Ovary (tissue), 3 donors: Measurements from ENCODE around the gene ZNF223.

Experiments used
- EP300 ChIP-seq: sonication (generic); formaldehyde crosslinking; IDR thresholded peaks from one replicate; pipeline ENCODE4 v1.6.1; 2017; ENCODE audit warnings: antibody characterized with exemption
- TF ChIP-seq, protein P1 (sequence below), 3 donors: fragments of 450-650 bp in 2 of 3; fragments of 200-600 bp in 1 of 3; IDR thresholded peaks; one replicate each; pipeline versions ENCODE4 v1.5.1 to v1.8.0; 2016 to 2022; ENCODE audit warnings: antibody characterized with exemption in 3 of 3, mild to moderate bottlenecking in 1 of 3
- donor health status: DM: no; HTN: no; CAD: no.

GRCh38 chr19:44092108-44092507 is 40.3 kb downstream of the ZNF223 start:
- TF ChIP-seq, protein P1, sequence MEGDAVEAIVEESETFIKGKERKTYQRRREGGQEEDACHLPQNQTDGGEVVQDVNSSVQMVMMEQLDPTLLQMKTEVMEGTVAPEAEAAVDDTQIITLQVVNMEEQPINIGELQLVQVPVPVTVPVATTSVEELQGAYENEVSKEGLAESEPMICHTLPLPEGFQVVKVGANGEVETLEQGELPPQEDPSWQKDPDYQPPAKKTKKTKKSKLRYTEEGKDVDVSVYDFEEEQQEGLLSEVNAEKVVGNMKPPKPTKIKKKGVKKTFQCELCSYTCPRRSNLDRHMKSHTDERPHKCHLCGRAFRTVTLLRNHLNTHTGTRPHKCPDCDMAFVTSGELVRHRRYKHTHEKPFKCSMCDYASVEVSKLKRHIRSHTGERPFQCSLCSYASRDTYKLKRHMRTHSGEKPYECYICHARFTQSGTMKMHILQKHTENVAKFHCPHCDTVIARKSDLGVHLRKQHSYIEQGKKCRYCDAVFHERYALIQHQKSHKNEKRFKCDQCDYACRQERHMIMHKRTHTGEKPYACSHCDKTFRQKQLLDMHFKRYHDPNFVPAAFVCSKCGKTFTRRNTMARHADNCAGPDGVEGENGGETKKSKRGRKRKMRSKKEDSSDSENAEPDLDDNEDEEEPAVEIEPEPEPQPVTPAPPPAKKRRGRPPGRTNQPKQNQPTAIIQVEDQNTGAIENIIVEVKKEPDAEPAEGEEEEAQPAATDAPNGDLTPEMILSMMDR (IDR thresholded peaks at IDR 0.05) = no peak
- TF ChIP-seq EP300 = no peak
